HS-27A (cell line): ENCODE results near the gene LRRFIP1.
"Not testable (repeated sequence)": the region's sequence is repeated elsewhere in the genome, so short reads cannot be mapped to it uniquely, and the experiment has no call there.

Experiments used
- DNase-seq: peaks from one replicate; pipeline ENCODE4 v3.0.0-alpha.2; 2012; ENCODE audit warnings: low read depth, missing footprints

Gene LRRFIP1

DNA sequence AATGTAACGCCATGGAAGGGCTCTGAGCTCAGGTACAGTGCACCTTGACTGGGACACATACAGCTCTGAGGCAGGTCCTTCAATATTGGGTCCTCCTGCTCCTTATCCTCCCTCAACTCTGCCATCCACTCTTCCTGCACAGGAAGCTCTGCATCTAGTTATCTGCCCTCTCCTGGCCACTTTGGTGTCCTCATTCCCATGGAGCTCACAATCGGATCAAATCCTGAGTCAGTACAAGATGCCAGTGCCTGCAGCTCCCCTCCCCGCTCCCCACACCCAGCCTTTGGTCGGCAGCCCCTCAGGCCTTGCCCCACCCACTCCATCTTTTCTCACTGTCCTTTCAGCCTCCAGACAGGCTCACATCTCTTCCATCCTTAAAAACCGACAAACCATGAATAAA, 58.0 kb downstream of the LRRFIP1 start:
- no peak for DNase-seq

DNA sequence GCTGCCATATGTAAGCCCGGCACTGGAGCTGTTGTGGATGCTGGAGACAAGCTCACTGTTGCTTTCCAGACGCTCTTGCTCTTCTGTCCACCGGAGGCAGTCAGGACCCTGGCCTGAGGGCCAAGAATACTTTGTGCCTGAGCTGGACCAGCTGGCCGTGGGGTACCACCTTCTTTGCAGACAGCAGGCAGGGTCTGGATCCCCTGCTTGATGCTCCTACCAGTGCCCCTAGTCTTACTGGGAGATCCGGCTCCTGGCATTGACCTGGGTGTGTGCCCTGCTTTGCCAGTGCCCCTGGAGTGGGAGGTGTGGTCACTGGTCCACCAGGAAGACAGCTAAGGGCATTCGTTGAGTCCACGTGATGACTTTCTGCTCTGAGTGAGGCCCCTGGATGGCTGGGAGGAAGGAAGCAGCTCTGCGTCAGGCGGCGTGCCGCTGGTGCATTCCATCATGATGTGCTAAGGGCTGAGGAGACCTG, 59.3 kb downstream of the LRRFIP1 start:
- DNase-seq: no peak

DNA sequence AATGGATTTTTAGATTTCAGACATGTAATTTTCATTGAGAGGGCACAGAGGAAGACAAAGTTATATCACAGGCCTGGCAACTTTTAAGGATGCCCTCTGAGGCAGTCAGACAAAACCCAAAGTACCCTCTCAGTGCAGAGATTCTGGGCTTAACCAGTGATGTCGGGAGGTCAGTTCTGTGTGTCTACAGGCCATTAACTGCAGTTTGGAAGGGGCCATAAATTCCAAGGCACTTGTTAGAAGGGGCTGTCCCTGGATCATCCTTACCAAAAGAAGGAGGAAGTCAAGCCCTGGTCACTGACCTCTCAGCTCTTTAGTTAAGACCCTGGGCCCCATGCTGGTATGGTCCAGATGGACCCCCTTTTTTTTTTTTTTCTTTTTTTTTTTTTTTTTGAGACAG, 60.7 kb downstream of the LRRFIP1 start:
- no peak for DNase-seq

DNA sequence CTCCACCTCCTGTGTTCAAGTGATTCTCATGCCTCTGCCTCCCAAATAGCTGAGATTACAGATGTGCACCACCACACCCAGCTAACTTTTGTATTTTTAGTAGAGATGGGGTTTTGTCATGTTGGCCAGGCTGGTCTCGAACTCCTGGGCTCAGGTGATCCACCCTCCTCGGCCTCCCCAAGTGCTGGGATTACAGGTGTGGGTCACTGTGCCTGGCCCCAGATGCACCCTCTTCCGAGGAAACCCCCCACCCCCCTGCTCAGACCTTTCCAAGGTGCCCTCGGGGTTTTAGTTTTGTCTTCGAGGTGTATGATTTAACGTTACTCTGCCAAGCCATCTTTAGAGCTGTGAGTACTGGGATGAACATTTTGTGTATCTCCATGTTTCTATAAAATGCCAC, 61.2 kb downstream of the LRRFIP1 start:
- not testable (repeated sequence) for DNase-seq

DNA sequence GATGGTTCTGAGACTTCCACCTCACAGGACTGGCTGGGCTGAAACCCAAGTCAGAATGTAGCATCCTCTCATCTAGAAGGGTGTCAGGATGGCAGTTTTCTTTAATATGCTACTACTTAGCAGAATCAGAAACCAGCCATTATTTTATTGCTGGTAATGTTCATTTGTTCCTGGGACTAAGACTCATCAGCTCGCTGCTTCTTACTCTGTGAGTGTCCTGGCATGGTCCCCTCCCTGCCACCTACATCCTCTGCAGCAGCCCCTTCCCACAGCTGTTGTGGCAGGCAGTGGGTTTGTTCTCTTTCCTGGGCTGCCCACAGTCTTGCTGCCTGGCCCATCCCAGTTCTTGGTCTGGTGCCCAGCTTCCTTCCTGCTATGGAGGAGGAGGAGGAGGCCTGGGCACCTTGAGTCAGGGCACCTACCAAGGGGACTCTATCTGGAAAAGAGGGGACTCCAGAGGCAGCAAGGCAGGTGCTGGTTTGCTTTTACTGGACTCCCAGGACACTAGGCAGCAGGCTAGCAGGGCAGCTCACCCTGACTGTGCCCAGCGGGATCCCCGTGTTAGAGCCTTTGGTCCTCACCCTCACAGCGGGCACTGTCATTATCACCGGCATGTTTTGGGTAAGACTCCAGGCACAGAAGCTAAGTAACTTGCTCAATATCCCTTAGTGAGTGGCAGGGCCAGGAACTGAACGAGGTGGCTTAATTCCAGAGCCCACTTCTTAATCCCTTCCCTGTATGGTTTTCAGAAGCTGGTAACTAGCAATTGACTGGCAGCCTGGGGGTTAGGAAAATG, 62.1 kb downstream of the LRRFIP1 start:
- no peak for DNase-seq

DNA sequence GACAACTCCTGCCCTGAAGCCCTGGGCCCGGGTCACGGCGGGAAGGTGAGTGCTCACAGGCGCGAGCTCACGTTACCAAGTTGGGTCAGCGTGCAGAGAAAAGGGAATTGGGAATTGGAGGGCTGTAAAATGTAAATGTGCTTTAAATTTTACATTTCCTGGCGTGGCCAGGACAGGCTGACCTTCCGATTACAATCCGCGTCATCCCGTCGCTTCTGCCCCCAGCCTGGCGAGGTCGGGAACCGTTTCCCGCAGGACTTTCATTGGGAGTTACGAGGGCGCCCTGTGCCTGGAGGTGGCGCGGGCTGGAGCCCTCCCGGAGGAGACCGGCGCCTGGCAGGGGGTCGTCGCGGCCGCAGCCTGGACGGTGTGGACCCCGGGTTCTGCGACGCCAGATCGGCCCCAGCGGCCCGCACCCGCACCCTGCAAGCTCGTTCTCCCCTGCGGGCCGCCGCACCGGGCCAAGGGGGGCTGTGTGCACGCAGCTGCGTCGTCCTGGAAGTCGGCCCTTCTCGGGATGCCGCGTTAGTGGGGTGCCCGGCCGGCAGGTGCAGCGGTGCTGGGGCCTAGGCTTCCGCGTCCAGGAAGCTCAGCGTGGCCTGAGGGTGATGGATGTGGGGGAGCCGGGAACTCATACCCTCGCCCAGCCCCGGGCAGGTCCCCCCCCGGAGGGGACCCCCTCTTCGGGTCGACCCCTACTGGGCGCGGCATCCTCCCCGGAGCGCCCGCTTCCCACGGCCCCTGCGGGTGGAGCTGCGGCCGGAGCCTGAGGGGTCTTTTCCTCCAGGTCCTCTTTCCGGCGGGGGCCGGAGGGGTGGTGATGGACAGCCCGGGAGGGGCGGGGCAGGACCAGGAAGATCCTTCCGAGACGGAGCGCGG, 63.9 kb downstream of the LRRFIP1 start:
- DNase-seq: no peak

DNA sequence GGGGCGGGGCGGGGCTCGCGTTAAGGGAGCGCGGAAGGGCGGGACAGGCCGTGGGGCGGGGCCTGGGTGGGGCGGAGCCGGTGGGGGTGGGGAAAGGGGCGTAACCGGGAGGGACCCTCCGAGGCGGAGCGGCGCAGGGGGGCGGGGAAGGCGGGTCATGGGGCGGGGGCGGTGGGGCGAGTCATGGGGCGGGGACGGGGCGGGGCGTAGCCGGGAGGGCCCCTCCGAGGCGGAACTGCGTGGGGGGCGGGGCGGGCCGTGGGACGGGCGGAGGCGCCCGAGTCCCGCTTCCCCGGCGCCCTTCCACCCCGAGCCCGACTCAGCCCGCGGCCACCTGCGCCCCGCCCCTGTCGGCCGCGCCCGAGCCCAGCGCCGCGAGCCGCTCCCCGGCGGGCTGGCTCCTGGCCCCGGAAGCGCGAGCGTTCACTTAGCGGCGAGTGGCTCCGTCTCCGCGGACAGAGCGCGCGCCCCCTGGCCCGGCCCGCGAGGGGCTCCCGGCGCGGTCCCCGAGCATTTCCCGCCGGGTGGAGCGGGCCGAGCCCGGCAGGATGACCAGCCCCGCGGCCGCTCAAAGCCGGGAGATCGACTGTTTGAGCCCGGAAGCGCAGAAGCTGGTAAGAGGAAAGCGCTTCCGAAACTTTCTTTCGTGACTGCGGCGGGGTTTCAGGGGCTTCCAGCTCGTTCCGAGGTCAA, 64.7 kb downstream of the LRRFIP1 start:
- no peak for DNase-seq

DNA sequence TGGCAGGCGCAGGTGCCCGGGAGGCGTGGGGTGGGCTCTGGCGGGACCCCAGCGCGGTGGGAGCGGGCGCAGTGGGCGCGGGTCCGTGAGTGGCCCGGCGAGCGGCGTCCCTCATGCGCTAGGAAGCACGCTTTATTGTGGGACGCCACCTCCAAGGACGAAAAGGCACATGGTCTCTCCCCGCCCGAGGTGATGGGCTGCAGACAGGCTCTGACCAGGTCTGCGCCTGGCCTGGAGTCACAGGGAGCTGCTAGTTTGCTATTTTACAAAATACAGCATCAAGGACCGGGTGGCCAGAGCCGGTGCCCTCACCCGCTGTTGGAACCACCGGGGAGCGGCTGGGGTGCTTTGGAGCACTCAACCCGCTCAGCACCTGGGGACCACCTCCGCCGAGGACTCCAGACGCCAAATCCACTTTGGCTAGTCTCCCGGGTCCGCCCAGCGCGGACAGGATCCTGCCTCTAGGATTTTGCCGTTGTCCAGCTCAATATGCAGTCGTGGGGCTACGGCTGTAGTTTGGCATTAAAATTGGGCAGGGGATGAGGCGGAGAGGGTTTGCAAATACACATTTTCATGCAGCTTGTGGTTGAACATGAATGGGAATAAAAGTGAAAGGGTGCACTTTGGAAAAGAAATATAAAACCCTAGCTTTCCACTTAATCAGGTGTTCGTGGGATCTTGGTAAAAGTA, 65.4 kb downstream of the LRRFIP1 start:
- no peak for DNase-seq

DNA sequence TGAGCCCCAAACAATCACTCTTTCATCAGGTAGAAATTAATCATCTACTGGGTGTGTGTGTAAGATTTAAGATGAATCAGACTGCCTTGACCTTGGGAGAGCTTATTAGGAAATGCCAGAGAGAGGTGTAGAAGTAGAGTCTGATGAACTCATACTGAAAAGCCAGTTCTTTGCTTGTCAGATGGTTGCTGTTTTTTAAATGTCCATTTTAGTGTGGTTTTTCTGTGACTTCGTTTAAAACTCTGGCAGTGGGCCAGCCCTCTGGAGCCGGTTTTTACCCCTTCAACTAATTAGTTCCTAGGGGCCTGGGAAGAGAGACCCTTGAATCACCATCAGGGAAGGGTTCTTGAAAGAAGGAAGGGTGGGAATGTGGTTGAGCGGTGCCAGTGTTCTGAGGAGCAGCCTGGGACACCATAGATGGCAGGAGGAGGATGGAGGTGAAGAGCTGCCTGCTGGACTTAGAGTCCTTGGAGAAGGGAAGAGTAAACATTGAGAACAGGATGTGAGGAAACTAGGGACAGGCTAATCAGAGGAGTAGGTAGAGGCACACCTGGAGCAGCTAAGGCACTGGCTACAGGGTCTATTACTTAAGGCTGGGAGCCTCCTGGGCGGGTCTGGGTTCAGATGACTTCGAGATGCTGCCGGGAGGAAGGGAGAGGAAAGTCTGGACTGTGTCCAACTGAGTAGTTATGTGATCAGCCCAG, 66.1 kb downstream of the LRRFIP1 start:
- no peak for DNase-seq

DNA sequence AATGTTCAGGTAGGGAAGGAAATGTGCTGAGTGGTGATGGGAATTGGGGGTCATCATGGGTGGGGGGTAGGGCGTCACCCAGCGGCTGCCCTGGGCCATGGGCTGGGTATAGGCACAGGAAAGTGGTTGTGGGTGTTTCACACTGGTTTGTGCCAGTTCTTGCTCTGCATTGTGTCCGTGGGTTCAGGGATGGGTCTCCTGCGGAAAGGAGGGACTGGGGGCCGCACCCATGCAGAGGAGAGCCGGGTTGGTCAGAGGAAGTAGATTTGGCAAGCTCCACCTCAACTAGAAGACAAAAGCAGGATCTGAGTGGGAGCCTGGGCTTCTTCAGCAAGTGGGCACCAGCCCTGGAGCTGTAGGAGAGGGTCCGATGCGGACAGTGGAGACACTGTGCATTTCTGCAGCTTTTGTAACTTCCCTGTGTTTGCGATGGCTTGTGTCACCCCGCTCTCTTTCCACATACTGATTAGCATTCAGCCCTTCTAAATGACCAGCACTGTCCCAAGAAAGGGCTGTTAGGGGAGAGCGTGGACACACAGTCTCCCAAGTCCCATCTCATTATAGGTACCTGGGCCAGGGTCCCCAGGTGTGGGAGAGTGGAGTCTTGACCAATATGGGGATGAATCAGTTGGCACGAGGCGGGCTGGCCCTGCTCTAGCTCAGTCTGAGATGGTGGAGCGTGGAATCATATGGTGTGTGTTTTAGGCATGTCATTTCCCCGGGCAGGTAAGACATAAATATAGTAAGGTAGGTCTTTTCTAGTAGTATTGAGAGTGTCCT, 67.2 kb downstream of the LRRFIP1 start:
- no peak for DNase-seq

DNA sequence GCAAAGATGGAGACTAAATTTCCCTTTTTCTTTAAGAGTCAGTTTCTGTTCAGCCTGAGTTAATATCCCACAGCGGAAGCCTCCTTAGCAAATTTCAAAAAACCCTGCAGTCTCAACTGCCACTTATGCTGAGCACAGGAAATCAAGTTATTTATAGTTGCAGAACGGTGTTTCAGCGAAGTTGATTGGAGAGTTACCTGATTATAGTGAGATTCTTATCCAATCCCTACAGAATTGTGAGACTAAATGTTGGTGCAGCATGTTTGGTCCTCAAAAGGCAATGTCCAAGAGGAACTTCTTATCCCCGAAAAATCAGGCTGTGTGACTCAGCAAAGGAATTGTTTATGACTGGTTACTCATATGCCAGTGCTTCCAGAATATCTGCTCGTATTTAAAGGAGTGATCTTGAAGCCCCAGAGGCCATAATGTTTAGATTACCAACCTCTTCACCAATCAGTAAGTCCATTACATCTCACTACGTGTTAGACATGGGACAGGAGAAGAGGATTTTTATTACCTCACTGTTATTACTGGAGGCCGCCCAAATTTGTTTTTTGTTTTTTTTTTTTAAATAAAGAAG, 67.9 kb downstream of the LRRFIP1 start:
- DNase-seq: no peak

DNA sequence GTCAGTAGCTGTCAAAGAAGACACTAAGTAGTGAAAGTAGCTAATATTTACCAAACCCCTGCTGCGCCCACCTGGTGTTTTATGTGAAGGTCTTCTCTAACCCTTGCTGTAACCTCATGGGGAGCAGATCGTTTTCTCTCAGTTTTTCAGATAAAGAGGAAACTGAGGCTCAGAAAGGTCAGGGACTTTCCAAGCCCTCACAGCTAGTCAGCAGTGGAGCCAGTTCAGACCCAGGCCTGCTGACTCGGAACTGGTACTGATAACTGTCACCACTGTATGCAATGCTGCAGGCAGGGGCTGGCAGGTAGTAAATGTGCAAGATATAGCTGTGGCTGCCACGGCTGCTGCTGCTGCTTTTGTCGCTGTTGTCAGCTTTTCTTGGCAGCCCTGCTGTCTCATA, 69.1 kb downstream of the LRRFIP1 start:
- no peak for DNase-seq

DNA sequence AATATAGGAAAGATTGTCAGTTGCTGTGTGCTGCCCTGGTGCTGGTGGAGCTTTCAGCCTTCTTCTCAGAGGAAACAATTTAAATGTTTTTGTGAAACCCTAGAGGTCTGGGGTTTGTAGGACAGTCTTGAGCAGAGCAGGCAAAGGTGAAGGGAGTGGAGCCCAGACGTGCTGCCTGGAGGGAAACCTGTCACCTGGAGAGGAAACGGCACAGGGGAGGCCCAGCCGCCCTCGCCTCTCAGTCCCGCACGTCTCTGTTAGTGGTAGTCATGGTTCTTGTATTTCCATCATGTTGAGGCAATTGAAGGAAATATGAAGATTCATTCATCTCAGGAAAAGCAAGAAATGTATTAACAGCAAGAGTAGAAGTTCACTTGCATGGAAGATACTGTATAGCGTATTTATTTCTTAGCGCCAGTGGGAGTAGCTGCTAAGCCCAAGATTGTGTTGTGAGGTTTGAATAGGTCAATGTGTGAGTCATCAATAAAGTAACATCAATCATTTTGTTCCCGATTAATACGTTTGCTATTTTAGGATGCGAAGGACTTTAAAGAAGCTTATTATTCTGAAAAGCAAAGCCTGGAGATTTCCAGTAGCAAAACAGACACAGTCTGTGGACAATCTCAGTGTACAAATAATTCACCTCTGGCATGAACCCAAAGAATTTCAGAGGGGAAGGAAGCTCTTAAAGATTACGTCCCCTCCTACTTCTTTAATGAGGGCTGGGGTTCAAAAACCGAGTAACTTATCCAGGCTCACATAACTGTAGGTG, 70.4 kb downstream of the LRRFIP1 start:
- no peak for DNase-seq

DNA sequence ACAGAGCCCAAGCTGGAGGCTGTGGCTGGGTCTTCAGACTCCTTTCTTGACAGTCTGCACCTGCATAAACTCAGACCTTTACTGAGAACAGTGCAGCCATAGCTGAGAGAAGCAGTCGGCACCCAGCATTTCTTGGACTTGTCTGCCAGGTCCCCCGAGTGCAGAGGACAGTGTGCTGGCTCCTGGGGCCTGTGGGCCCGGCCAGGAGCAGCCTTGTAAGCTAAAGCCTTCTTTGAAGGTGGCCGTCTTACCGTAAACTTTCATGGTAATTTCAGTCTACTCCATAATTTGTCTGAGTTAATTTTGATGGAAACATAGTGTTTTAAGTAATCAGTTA, 70.9 kb downstream of the LRRFIP1 start:
- DNase-seq: no peak

DNA sequence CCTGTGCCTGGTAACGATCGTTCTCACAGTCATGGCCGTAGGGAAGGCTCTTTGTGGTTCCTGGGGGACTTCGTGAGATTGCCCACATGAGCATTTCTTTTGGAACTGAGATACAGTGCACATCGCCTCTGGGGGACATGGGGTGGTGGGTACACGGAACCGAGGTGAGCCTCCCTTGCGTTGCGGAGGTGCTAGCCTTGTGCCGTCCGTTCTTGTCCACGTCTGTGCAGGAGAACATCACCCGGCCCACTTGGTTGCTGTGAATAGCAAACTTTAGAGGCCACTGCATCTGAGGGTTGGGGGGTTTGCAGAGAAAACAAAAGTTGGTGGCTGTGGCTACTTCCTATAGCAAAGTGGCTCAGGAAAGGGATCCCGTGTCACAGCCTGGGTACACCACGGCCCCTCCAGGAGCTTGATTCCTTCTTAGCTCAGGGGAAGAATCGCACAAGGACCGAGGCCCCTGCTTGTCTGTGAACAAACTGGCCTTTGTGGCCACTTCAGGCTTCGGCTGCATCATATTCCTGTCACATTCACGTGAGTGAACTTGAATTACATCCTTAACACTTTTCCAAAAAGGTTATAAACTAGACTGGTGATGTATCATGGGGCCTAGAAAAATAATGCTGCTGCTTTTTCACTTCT, 72.6 kb downstream of the LRRFIP1 start:
- no peak for DNase-seq

DNA sequence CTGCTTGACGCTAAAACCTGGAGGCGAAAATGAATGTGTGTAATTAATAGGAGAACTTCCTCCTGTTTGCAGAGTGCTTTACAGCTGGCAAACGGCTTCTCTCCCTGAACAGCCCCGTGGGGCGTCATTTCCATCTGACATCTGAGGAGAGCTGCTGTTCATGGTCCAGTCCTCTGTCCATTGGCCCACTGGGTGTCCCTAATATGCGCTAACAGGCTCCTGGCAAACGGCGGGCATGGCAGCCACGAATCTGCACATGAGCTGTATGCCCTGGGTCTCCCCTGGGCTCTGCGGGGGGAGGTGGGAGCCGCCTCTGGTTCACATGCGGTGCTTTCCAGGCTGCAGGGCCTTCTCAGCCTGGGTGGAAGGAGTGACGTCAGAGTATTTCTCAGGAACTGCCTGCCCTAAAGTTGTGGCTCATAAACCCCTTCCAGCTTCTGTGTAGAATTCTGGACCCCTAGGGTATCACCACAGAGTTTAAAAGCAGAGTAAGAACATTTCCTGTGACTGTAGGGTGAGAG, 73.2 kb downstream of the LRRFIP1 start:
- DNase-seq: no peak

DNA sequence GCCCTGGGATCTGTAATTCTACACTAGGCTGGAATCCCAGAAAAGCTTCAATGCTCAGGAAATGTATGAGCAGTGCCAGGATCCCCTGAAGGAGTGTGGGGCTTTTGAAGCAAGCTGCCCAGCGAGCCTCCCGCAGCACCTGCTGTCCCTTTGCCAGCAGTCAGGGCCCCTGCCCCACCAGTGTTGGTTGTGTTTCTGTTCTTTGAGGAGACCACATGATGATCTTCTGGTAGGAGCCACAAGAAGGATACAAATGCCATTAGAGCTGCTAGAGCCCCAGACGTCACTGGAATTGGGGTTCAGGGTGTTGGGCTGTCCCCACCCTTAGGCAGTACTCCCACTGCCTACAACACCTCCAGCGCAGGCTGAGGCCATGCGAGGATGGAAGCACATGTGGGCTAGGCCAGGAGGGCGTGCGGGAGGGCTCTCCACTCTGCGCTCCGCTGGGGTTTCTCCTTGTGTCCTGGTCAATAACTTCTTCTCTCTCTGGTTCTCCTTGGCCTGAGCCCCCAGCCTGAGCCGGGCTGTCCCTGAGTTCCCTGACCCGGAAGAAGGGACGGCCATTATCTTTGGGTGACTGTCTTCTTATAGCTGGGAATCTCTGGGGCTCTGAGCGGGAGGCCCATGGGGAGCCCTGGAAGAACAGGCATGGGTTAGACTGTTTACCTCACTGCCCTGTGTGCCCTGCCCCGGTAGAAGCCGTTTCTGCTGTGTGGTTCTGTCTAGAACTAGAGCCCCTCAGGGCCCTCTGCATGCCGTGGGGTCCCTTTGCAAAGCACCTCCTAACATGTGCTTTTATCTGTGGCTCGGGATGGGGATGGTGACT, 73.9 kb downstream of the LRRFIP1 start:
- no peak for DNase-seq

DNA sequence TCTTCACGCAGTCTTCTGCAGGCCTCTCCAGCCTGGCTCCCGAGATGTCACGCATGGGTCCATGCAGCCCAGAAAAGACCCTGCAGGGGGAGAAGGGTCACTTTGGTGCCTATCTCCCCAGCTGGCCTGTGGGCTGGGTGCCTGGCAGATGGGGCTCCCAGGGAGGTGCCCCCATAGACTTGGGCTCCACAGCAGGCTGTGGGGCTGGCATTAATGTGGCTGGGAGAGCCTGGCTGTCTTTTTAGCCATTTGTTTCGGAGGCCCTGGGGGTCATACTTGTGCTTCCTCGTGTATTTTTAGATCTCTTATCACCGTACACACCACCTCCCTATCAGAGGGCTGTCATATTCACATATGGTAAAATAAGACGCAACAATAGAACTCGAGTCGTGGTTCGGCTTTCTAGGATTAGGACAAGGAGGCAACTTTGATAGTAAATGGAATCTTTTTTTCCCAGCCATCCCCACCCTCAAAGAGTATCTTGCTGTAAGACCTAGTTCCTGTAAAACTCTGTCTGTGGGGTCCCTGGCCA, 74.5 kb downstream of the LRRFIP1 start:
- no peak for DNase-seq
